NK-92 treated with Interleukin-12 subunit alpha and Interleukin-12 subunit beta, amount 100 ng/mL, for 24 hours (cell line): ENCODE measurements around the gene MPIG6B.

ENCODE experiments used
- DNase-seq: peaks from one replicate; lab custom pipeline; 2025; lab: John Stamatoyannopoulos, UW

The MPIG6B gene

GRCh38 chr6:31737991-31738979 lies 15.1 kb downstream of the MPIG6B start:
- DNase-seq: peak; percentile 59

DNA sequence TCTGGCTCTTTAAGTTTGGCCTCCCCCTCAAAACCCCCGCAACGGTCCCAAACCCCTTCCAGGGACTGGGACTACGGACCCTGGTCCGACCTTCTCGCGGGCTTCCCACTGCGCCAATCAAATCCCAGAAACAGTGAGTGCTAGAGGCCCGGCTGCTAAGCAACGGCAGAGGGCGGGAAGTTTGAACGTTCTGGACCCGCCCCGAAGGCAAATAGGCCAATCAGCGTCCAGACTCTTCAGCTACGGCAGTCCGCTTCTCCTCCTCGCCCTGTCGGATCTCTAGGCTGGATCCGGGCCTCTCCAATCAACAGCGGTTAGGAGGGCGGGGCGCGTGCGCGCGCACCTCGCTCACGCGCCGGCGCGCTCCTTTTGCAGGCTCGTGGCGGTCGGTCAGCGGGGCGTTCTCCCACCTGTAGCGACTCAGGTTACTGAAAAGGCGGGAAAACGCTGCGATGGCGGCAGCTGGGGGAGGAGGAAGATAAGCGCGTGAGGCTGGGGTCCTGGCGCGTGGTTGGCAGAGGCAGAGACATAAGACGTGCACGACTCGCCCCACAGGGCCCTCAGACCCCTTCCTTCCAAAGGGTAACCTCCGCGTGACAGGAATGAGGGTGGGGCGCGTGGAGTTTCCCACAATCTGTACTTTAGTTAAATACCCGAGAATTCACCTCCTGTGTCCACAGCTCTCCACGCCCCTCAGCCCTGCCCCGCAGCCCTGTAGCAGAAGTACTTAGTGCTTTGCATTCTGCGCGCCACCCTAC lies 16.6 kb downstream of the MPIG6B start, which contains the start of gene MSH5:
TSS of gene MSH5 (plus strand) at position 367 of the 758 bp plus-strand sequence. CDS start 462 bp downstream, outside the sequence.
- peak; percentile 99 for DNase-seq

DNA sequence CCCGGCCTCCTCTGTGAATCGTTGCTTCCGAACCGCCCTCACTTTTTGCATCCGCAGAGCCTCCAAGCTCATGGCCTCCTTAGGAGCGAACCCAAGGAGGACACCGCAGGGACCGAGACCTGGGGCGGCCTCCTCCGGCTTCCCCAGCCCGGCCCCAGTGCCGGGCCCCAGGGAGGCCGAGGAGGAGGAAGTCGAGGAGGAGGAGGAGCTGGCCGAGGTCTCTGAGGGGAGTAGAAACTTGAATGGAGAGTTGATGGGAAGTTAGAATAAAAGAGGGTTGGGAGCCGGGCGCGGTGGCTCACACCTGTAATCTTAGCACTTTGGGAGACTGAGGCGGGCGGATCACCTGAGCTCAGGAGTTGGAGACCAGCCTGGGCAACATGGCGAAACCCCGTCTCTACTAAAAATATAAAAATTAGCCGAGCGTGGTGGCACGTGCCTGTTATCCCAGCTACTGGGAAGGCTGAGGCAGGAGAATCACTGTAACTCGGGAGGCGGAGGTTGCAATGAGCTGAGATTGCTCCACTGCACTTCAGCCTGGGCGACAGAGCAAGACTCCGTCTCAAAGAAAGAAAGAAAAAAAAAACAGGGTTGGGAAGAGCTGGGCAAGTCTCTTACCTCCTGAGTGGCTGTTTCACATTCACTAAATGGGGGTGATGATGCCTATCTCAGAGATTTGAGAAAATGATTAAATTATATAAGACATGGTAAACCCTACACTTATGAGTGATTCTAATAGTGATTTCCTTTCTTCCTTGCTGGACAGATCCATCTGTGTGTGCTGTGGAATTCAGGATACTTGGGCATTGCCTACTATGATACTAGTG lies 17.4 kb downstream of the MPIG6B start:
- peak; percentile 37 for DNase-seq

DNA sequence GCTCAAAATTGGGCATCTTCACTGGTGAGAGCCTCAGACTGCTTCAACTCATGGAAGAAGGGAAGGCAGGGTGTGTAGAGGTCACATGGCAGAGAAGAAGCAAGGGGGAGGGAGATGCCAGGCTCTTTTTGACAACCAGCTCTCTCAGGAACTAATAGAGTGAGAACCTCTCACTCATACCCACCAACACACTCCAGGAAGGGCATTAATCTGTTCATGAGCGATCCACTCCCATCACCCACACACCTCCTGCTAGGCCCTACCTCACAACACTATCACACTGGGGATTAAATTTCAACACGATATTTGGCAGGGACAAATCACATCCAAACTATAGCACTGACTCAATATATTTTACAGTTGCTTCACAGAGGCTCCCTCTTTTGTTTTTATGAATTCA lies 18.6 kb downstream of the MPIG6B start:
- no peak for DNase-seq

GRCh38 chr6:31742894-31743293 lies 19.7 kb downstream of the MPIG6B start:
- no peak for DNase-seq

DNA sequence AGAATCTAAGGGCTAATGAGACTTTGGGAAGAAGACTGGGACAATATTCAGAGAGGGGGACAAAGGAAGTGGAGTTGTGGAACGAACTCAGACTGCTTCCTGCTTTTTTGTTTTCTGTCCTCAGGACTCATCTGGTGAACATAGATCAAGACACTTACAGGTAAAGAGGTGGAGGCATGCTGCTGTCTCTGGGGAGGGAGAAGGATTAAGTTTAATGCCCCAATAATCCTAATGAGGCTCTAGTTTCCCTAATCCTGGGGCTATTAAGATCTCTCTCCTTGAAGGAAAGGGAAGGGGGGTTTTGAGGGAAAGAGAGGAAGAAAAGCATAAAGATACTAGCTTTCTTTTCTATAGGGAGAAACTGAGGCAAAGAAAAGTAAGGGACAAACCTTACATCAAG lies 21.2 kb downstream of the MPIG6B start:
- no peak for DNase-seq

GRCh38 chr6:31749301-31750036 lies 26.3 kb downstream of the MPIG6B start:
- no peak for DNase-seq

- DNase-seq: no peak
Observed at GRCh38 chr6:31750411-31751022, 27.3 kb downstream of the MPIG6B start.

DNA sequence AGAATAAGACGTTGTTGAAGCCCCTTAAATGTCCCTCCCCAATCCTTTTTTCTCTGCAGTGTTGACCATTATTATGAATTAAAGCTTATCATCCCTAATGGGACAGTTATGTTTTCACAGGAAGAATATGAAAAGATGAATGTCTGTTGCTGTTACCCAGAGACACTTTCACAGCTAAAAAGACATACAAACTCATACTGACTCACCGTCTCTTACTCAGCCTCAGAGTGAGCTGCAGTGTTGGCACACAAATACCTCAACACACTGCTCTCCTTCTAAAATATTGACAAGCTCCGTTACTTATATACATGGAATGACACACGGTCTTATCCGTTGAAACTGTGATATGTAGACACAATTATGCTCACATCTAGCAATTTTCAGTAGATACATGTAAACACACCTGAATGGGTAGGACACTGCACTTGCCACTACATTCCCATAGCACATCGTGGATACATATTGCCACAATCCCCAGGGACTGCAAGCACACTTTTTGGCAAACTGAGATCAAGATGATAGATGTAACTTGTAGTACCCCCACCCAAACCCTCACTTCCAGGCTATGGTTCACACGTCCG lies 29.7 kb downstream of the MPIG6B start:
- DNase-seq: no peak

DNA sequence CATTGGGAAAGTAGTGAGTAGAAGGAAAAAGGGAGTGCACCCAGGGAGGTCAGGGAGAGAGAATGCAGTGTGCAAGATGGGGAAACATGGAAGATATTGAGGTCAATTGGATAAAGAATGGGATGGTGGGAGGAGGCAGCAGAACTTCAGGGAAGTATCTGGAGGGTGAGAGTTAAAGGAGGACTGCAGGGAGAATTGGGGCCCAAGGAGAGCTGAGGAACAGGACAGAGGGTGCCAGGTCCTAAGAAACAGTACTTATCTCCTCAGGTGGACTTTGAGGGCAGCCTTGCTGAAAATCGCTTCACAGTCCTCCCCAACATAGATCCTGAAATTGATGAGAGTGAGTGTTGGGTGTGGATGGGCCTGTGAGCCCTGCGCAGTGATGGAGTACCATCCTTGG lies 35.1 kb downstream of the MPIG6B start:
- DNase-seq: no peak

- no peak for DNase-seq
Observed at GRCh38 chr6:31760790-31761189, 37.6 kb downstream of the MPIG6B start.

DNA sequence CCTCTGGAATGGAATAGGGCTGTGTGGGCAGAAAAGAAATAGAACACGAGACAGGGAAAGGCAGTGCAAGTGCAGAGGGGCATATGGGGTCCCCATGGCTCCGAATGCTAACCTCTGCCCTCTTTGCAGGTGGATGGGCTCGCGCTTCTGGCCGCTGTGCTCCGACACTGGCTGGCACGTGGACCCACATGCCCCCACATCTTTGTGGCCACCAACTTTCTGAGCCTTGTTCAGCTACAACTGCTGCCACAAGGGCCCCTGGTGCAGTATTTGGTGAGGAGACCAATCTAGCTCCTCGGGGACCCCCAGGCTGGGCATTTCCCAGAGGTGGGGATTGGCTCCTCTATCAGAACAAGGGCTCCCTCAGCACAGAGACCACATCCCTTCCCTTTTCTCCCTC lies 38.2 kb downstream of the MPIG6B start:
- DNase-seq: no peak

- DNase-seq: no peak
Observed at GRCh38 chr6:31762356-31762755, 39.2 kb downstream of the MPIG6B start, which contains the start of gene SAPCD1. Gene SAPCD1, plus strand, starts transcription at chr6:31762656. Its CDS starts 399 bp downstream, at chr6:31763055.

GRCh38 chr6:31762878-31763618 lies 39.9 kb downstream of the MPIG6B start:
- DNase-seq: no peak

GRCh38 chr6:31763619-31763940 lies 40.4 kb downstream of the MPIG6B start:
- DNase-seq: no peak

DNA sequence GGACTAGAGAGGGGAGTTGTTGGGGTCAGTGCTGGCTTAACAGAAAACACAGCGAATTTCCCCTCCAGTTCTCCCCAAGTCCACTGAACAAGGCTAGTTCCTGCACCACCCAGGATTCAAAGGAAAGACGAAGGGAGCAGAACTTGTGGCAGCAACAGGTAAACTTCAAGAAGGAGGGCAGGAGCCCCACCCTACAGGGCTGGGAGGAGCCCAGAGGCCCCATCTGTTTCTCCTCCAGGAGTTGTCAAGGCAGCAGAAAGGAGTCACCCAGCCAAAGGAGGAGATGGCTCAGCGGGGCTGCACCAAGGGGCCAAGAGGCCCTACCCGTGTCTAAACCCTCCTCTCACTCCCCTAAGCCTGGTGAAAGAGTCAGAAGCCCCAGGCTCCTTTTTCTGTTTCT lies 41.0 kb downstream of the MPIG6B start:
- no peak for DNase-seq

DNA sequence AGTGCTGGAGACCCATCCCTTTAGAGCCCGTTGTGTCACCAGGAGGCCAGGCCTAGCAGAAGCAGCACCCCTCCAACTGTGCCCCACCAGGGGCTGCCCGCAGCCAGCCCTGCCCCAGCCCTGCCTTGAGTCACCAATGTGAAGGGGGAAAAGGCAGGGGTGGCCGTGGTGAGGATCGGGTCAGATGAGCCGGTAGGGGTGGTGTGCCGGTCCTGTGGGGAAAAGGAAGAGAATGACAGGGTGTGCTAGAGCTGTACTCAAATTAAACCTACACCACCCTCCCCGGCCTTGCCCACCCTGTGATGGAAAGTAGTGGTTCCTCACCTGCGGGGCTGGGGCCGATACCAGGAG lies 42.4 kb downstream of the MPIG6B start:
- DNase-seq: no peak

- no peak for DNase-seq
Observed at GRCh38 chr6:31765910-31766794, 43.0 kb downstream of the MPIG6B start.

GRCh38 chr6:31767096-31767645 lies 44.0 kb downstream of the MPIG6B start:
- no peak for DNase-seq
